Endodermal cell (in vitro differentiated cells): ENCODE results near the gene PPL. TPM values are rescaled to one million over a fixed set of nuclear protein-coding genes. Genes with fewer than 3 reads are reported as not detected.

Experiments used
- DNase-seq: peaks from one replicate; pipeline ENCODE4 v3.0.0-alpha.2; 2017
- H3K27ac ChIP-seq: 2 replicates; pipeline ENCODE4 v1.5.1; 2013; ENCODE audit warnings: mild to moderate bottlenecking, low read depth, low read length, moderate library complexity
- H3K27me3 ChIP-seq: 2 replicates; pipeline ENCODE4 v1.6.1; 2013; ENCODE audit warnings: mild to moderate bottlenecking, low read length, moderate library complexity; ENCODE audit not compliant: insufficient read depth, control insufficient read depth, poor library complexity, severe bottlenecking
- H3K36me3 ChIP-seq: 2 replicates; pipeline ENCODE4 v1.7.0; 2013; ENCODE audit warnings: mild to moderate bottlenecking, low read length, moderate library complexity; ENCODE audit not compliant: control insufficient read depth, insufficient read depth
- H3K4me1 ChIP-seq: one replicate; pipeline ENCODE4 v1.7.0; 2013; ENCODE audit warnings: low read length; ENCODE audit not compliant: control insufficient read depth, insufficient read depth
- H3K4me3 ChIP-seq: 2 replicates; pipeline ENCODE4 v1.5.1; 2013; ENCODE audit warnings: mild to moderate bottlenecking, low read length, moderate library complexity
- H3K9ac ChIP-seq: 2 replicates; pipeline ENCODE4 v1.6.1; 2013; ENCODE audit warnings: mild to moderate bottlenecking, low read length, moderate library complexity; ENCODE audit not compliant: poor library complexity, severe bottlenecking; ENCODE audit errors: extremely low read depth
- H3K9me3 ChIP-seq: 2 replicates; pipeline ENCODE4 v1.6.1; 2013; ENCODE audit warnings: mild to moderate bottlenecking, low read length, moderate library complexity; ENCODE audit not compliant: control insufficient read depth
- H3K27ac Mint-ChIP-seq: 2 replicates; pipeline ENCODE4 v1.8.0; 2020; ENCODE audit warnings: mixed read lengths
- H3K27me3 Mint-ChIP-seq: 2 replicates; pipeline ENCODE4 v1.8.0; 2021; ENCODE audit warnings: mild to moderate bottlenecking, mixed read lengths; ENCODE audit not compliant: insufficient read depth
- H3K36me3 Mint-ChIP-seq: 2 replicates; pipeline ENCODE4 v1.8.0; 2020; ENCODE audit warnings: low read depth, mixed read lengths
- H3K4me1 Mint-ChIP-seq: 2 replicates; pipeline ENCODE4 v1.8.0; 2020; ENCODE audit warnings: mixed read lengths
- H3K4me3 Mint-ChIP-seq: 2 replicates; pipeline ENCODE4 v1.8.0; 2020; ENCODE audit warnings: mild to moderate bottlenecking, moderate library complexity, mixed read lengths
- H3K9me3 Mint-ChIP-seq: 2 replicates; pipeline ENCODE4 v1.8.0; 2020; ENCODE audit warnings: mild to moderate bottlenecking, mixed read lengths
- WGBS, 2 experiments: methylation state at CpG; one replicate each; pipeline versions ENCODE4 v1.1.5 to v1.1.7; 2013; ENCODE audit warnings: missing lambda C conversion rate in 2 of 2, mixed read lengths in 1 of 2; ENCODE audit not compliant: insufficient coverage in 1 of 2, insufficient read length in 1 of 2; 5-methylcytosine and 5-hydroxymethylcytosine counted together
- total RNA-seq, 2 donors: library from RNA; stranded (reverse); fragmentation: NEBNext Ultra II Directional in 1 of 2; extraction: Animal tissue kit (Norgen Biotek cat#: 25700) in 1 of 2; gene quantifications; 2 replicates in 1 of 2; 3 replicates in 1 of 2; pipeline ENCODE4 v1.2.1, GENCODE V29; 2021
- TF ChIP-seq, protein P1 (sequence below): fragments of 200-600 bp; sonication (generic); conservative IDR thresholded peaks from 2 replicates; pipeline ENCODE4 v1.5.0; 2021; ENCODE audit warnings: antibody characterized with exemption, mild to moderate bottlenecking

Gene PPL
- total RNA-seq, 2 donors from 2014 or later = 37.8 to 48.5 TPM

GRCh38 chr16:4946917-4947316 lies 10.0 kb upstream of the PPL start:
- Mint-ChIP-seq H3K27ac (peak overlapping the region; percentile 97), H3K27me3 (peaks cover 9% of the 10 kb centered on the region), H3K4me1 (peaks cover 37% of the 10 kb centered on the region), H3K4me3 (no peak overlapping the region), H3K36me3 (no peaks in the 10 kb centered on the region), H3K9me3 (no peaks in the 10 kb centered on the region)
- no peak overlapping the region for H3K27ac ChIP-seq
- peaks cover 14% of the 10 kb centered on the region for H3K4me1 ChIP-seq
- H3K36me3 ChIP-seq = no peaks in the 10 kb centered on the region
- no peak overlapping the region for H3K9ac ChIP-seq
- no peaks in the 10 kb centered on the region for H3K27me3 ChIP-seq
- no peak for DNase-seq
- no peak overlapping the region for H3K4me3 ChIP-seq
- TF ChIP-seq, protein P1, sequence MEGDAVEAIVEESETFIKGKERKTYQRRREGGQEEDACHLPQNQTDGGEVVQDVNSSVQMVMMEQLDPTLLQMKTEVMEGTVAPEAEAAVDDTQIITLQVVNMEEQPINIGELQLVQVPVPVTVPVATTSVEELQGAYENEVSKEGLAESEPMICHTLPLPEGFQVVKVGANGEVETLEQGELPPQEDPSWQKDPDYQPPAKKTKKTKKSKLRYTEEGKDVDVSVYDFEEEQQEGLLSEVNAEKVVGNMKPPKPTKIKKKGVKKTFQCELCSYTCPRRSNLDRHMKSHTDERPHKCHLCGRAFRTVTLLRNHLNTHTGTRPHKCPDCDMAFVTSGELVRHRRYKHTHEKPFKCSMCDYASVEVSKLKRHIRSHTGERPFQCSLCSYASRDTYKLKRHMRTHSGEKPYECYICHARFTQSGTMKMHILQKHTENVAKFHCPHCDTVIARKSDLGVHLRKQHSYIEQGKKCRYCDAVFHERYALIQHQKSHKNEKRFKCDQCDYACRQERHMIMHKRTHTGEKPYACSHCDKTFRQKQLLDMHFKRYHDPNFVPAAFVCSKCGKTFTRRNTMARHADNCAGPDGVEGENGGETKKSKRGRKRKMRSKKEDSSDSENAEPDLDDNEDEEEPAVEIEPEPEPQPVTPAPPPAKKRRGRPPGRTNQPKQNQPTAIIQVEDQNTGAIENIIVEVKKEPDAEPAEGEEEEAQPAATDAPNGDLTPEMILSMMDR = no peak
- H3K9me3 ChIP-seq = no peaks in the 10 kb centered on the region

- Mint-ChIP-seq H3K27me3 (peaks cover 9% of the 10 kb centered on the region), H3K4me3 (no peak overlapping the region), H3K9me3 (no peaks in the 10 kb centered on the region), H3K36me3 (no peaks in the 10 kb centered on the region), H3K4me1 (peaks cover 42% of the 10 kb centered on the region), H3K27ac (no peak overlapping the region)
- TF ChIP-seq, protein P1 = no peak
- Histone ChIP-seq H3K9ac (no peak overlapping the region), H3K4me3 (no peak overlapping the region), H3K9me3 (no peaks in the 10 kb centered on the region), H3K27ac (no peak overlapping the region), H3K4me1 (peaks cover 14% of the 10 kb centered on the region), H3K36me3 (no peaks in the 10 kb centered on the region), H3K27me3 (no peaks in the 10 kb centered on the region)
- WGBS, 2 experiments = 85 to 86% methylated on average over 7 to 11 of the region's 11 CpGs
- DNase-seq = no peak
Measured at GRCh38 chr16:4945560-4946502, 8.9 kb upstream of the PPL start.

DNA sequence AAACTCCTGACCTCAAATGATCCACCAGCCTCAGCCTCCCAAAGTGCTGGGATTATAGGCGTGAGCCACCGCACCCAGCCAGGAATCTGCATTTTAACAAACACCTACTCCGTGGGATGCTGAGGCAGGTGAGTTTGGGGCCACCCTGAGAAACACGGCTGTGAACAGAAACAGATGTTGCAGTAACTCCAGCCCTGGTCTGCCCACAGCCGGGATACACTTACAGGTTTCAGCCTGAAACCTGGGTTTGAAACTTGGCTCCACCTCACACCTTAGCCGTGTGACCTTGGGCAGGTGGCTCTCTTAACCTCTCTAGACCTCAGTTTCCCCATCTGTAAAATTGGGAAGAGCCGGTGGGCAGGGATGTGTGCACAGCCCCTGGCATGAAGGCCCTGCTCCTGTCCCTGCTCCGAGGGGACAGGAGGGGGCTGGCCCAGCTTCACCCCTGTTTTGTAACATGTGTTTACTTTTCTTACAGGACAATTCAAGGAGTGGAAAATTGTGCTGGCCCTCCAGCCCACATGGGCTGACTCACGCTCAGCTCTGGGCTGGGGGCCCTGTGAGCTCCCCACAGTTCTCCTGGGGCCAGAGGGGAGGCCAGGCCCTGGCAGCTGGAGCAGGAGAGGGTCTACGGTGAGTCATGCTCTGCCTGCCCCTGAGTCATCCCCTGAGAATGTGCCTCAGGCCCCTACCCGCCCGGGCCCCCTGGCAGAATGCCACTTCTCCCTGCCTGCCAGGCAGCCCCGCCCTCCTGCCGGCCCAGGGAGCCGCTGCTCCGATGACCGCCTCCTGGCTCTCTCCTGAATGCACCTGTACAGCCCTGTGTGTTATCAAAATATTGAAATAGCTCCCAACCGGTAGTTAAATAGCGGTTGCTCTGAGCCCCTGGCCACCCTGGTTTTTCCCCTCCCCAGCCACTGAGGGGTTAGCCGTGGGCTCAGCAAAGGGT lies 7.7 kb upstream of the PPL start:
- H3K4me1 ChIP-seq = peaks cover 14% of the 10 kb centered on the region
- no peaks in the 10 kb centered on the region for H3K36me3 ChIP-seq
- peak overlapping the region; percentile 40 for H3K27ac ChIP-seq
- peak; percentile 93 for DNase-seq
- H3K27ac Mint-ChIP-seq = peak overlapping the region; percentile 94
- no peaks in the 10 kb centered on the region for H3K36me3 Mint-ChIP-seq
- TF ChIP-seq, protein P1 = no peak
- peaks cover 9% of the 10 kb centered on the region for H3K27me3 Mint-ChIP-seq
- no peak overlapping the region for H3K4me3 Mint-ChIP-seq
- H3K27me3 ChIP-seq = no peaks in the 10 kb centered on the region
- 60 to 72% methylated on average over 18 to 20 of the region's 20 CpGs for WGBS, 2 experiments
- H3K4me3 ChIP-seq = no peak overlapping the region
- no peaks in the 10 kb centered on the region for H3K9me3 Mint-ChIP-seq
- H3K9ac ChIP-seq = no peak overlapping the region
- H3K4me1 Mint-ChIP-seq = peaks cover 39% of the 10 kb centered on the region
- no peaks in the 10 kb centered on the region for H3K9me3 ChIP-seq
